T-helper 2 cell treated with Interferon-gamma antibody and Interleukin-4, amounts not matched to agents 100 ng/mL and 5 ng/mL, for 36 hours (primary cell): ENCODE measurements around the gene CFDP1. TPM values are rescaled to one million over a fixed set of nuclear protein-coding genes. Genes with fewer than 3 reads are reported as not detected.
"Not testable (repeated sequence)": the region's sequence is repeated elsewhere in the genome, so short reads cannot be mapped to it uniquely, and the experiment has no call there.

Experiments used
- intact Hi-C: fragments of 100-400 bp; cut with micrococcal nuclease; formaldehyde crosslinking; loops from one replicate; pipeline ENCODE4 v1.15.1; 2023
- total RNA-seq: library from RNA; stranded (reverse); gene quantifications from 2 replicates; pipeline ENCODE4 v1.2.3, GENCODE V29; 2022

The CFDP1 gene
- total RNA-seq, 1 donor from 2014 or later = 36.3 TPM

GRCh38 chr16:75460446-75460845, 27.1 kb upstream of the CFDP1 start:
- intact Hi-C loops = loop anchor here (5.0 kb wide), 1 partner anchor 38 kb away; no protein-coding TSS in a partner anchor

- intact Hi-C loops = loop anchor here (5.0 kb wide), 1 partner anchor 37 kb away; no protein-coding TSS in a partner anchor
These were observed 26.4 kb upstream of the CFDP1 start for GRCh38 chr16:75459691-75460090.

GRCh38 chr16:75458439-75458838, 25.1 kb upstream of the CFDP1 start:
- intact Hi-C loops = no loop called here

DNA sequence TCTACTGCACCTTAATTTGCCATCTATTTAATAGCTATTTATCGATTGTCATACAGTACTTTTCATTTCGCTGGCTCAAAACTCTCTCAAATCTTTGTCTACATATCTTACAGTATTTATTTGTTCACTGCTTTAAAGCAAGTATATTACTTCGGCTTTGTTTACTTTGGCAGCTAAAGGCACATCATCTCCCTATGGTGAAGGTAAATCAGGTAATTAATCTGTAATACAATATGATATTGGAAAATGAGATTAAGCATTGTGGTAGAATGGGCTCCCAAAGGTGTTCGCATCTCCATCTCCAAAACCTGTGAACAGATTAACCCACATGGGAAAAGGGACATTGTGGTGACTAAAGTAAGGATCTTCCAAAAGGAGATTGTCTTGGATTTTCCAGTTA, 24.7 kb upstream of the CFDP1 start:
- intact Hi-C loops = no loop called here

- intact Hi-C loops = no loop called here
These were observed 24.2 kb upstream of the CFDP1 start for GRCh38 chr16:75457485-75458021.

GRCh38 chr16:75456971-75457370, 23.7 kb upstream of the CFDP1 start:
- intact Hi-C loops = no loop called here

- intact Hi-C loops = not testable (repeated sequence)
These were observed 23.2 kb upstream of the CFDP1 start for GRCh38 chr16:75456486-75456885.

GRCh38 chr16:75455677-75456076, 22.4 kb upstream of the CFDP1 start:
- intact Hi-C loops = no loop called here

GRCh38 chr16:75452464-75453190, 19.3 kb upstream of the CFDP1 start:
- intact Hi-C loops = no loop called here

DNA sequence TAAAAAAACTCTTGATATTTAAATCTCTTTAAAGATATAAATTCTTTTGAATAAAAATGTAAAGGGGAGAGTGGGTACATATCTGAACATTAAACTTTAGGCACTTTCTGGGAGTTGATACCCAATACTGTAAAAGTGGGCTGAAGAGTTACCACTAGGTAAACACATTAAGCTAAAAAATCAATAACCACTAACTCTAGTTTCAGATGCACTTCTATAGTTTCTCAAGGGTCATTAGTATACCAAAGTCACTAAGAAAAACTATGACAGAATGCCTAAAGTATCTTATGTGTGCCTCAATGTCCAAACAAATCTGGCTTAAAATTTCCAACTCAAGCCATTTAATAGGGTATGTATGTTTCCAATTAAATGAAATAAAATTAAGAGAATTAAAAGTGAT, 13.1 kb upstream of the CFDP1 start:
- intact Hi-C loops = no loop called here

GRCh38 chr16:75445298-75445697, 12.0 kb upstream of the CFDP1 start:
- intact Hi-C loops = no loop called here

GRCh38 chr16:75443298-75443697, 10.0 kb upstream of the CFDP1 start:
- intact Hi-C loops = no loop called here

- intact Hi-C loops = loop anchor here (1.0 to 10.0 kb wide), 9 partner anchors 31 to 1757 kb away; partner anchors contain the start of genes ADAT1, GABARAPL2, MON1B and TMEM170A
These were observed 570 bp upstream of the CFDP1 start for GRCh38 chr16:75433732-75434413.

DNA sequence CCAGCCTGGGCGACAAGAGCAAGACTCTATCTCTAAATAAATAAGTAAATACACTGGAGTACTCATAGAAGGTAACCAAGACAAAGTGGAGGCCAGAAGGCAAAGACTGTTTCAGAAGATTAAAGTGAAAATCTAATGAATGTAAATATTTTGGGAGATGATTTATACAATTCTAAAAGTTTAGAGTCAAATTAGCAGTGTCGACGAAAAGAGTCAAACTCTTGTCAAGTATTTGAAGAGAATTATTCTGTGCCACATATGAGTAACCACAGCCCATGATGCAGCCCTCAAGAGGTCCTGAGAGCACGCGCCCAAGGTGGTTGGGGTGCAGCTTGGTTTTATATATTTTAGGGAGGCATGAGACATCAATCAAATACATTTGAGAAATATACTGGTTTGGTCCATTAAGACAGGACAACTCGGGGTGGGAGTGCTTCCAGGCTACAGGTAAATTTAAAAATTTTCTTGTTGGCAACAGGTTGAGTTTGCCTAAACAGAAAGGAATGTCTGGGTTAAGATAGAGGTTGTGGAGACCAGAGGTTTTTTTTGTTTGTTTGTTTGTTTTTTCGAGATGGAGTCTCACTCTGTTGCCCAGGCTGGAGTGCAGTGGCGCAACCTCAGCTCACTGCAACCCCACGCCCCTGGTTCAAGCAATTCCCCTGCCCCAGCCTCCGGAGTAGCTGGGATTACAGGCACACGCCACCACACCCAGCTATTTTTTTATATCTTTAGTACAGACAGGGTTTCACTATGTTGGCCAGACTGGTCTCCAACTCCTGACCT, 3.5 kb downstream of the CFDP1 start:
- intact Hi-C loops = loop anchor here (10.0 kb wide), 1 partner anchor 735 kb away; no protein-coding TSS in a partner anchor

DNA sequence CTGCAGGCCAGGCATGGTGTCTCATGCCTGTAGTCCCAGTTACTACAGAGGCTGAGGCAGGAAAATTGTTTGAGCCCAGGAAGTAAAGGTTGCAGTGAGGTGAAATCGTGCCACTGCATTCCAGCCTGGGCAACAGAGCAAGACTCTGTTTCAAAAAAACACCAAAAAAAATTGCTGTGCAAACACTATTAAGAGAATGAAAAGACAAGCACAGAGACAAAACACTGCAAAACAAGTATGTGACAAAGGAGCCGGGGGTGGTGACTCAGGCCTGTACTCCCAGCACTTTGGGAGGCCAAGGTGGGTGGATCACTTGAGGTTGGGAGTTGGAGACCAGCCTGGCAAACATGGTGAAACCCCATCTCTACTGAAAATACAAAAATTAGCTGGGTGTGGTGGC, 6.8 kb downstream of the CFDP1 start:
- intact Hi-C loops = not testable (repeated sequence)

DNA sequence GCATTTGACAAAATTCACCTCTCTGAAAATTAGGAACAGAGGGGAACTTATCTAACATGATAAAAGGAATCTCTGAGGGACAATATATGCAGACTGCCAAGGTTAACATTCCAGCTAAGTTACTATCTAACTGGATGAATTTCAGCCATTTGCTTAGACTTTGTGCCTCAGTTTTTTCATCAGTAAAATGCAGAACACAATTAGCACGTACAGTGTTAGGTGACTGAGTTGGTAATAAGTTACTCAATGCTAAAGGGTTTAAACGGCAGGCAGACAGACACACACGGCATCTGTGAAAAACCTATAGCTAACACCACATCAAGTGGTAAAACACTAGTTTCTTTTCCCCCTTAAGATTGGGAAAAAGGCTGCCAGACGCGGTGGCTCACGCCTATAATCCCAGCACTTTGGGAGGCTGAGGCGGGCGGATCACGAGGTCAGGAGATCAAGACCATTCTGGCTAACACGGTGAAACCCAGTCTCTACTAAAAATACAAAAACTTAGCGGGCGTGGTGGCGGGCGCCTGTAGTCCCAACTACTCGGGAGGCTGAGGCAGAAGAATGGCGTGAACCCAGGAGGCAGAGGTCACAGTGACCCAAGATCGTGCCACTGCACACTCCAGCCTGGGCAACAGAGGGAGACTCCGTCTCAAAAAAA, 9.1 kb downstream of the CFDP1 start:
- intact Hi-C loops = loop anchor here (5.0 kb wide), 1 partner anchor 38 kb away; the partner anchor contains the start of gene TMEM170A

DNA sequence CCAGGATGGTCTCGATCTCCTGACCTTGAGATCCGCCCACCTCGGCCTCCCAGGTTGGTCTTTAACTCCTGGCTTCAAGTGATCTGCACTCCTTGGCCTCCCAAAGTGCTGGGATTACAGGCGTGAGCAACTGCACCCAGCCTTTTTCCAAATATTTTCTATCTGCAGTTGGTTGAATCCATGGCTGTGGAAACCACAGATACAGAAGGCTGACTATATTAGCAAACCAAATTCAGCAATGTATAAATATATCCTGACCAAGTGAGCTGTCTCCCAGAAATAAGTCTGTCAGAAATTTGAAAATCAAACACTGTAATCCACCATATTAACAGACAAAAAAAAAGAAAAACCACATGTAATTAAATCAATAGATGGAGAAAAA, 9.6 kb downstream of the CFDP1 start:
- intact Hi-C loops = loop anchor here (5.0 kb wide), 1 partner anchor 39 kb away; the partner anchor contains the start of gene TMEM170A

- intact Hi-C loops = loop anchor here (5.0 kb wide), 1 partner anchor 41 kb away; the partner anchor contains the start of gene TMEM170A
These were observed 11.5 kb downstream of the CFDP1 start for GRCh38 chr16:75421820-75422126.

- intact Hi-C loops = loop anchor here (5.0 kb wide), 1 partner anchor 41 kb away; the partner anchor contains the start of gene TMEM170A
These were observed 12.1 kb downstream of the CFDP1 start for GRCh38 chr16:75420987-75421819.
